GM12891 (cell line): ENCODE results near the gene TBX18.

Experiments used
- POLR2A ChIP-seq: IDR thresholded peaks from 2 replicates; pipeline ENCODE4 v1.6.1; 2011; ENCODE audit warnings: low read depth, low read length, control low read depth
- POLR2AphosphoS5 ChIP-seq: IDR thresholded peaks from 2 replicates; pipeline ENCODE4 v1.6.1; 2011; ENCODE audit warnings: low read depth, low read length, control low read depth

DNA sequence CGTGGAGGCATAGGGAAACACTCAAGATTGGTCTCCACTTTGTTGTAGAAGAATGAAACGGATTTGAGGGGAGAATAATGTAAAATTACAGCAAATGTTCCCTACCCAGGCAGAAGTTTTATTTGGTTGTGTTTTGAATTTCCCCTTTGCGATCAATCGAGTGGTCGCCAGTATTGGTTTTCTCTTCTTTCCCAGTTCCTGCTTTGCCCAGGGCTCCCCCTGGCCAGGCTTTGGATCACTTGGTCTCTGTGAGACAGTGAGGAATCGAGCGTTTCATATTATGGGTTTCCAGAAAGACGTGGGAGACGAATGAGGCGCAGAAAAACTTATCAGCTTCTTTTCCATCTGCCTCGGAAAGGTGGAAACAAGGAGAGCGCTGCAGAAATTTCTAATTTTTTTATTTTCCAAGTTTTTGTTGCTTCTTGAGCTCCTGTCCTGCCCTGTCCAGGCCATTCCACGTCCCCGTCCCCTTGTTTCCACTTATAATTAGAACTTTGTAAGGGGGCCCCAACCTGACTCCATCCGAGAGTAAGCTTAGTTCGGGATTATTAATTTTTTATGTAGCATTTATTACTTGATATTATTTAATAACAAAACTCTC lies 7.5 kb upstream of the TBX18 start:
- TF ChIP-seq POLR2AphosphoS5: no peak
- TF ChIP-seq POLR2A: no peak
